GM21515 (cell line): ENCODE data around the gene CDH13.

ENCODE experiments used
- ATAC-seq: cut with Tn5 transposase; IDR thresholded peaks from one replicate; pipeline ENCODE4 v1.9.1; 2021; ENCODE audit not compliant: unreplicated experiment

CDH13 gene

DNA sequence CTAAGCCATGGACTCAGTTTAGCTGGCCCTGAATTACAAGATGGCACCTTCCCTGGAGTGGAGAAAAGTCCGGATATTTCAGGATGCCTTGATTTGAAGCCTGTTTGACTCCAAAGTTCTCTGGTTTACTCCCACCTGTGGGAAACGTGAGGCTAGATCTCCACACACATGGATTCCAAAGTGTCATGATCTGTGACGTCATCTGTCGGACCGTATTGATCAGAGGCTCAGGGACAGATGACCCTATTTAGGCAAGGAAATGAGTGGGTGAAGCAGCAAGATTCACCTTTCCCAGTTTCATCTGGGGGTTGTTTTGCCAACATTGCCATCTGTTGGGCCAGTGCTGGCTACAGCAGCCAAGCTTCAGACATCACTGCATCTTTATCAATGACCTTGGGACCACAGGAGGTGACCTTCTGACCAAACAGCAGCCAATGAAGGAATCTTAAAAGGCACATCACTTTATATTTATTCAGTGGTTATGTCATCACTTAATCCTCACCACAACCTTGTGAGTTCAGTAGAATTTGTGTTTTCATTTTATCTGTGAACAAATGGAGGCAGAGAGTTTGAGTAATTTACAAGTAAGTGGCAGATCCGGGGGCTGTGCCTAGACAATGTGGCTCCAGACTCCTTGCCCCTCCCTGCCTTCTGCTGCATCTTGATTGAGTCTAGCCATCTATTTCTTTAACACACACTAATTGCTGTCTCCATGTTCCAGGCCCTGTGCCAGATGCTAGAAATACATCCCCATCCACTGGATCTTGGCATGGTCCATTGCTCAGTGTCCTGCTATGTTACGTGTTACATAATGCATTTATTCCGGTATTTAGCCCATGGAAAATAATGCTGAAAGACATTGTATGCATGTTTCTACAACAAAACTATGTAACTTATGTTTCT lies 1.5 kb upstream of the CDH13 start:
- ATAC-seq = no peak

DNA sequence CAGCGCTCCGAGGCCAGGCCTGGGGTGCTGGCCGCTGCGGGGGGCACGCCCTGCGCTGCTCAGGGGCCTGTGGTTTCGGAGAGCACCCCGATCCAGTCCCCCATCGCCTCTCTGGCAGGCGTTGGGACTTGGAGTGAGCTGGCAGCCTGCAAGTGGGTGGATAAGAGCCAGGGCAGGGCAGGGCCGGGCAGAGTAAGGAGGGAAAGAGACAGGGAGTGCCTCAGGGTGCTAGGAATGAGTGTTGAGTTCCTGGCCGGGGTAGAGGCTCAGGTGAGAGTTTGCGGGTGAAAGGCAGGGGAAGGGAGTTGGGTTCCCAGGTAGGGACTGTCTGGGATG lies 1.3 kb downstream of the CDH13 start:
- no peak for ATAC-seq

DNA sequence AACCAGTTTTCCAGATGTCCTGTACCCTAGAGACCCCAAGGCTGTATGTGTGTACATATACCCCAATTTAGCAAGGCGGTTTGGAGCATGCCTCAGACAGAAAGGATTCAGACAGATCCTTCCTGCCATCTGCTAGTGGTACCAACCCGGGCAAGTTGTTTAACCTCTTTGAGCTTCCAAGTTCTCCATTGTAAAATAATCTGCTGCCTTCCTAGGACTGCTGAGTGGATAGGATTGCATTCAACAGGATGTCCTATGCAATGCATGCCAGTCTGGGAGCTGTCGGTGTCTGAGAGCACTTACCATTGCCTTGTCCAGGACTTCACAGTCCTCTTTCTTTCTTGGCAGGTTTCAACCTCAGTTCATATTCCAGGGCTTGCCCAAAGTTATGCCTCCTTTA lies 1.9 kb downstream of the CDH13 start:
- ATAC-seq = no peak

DNA sequence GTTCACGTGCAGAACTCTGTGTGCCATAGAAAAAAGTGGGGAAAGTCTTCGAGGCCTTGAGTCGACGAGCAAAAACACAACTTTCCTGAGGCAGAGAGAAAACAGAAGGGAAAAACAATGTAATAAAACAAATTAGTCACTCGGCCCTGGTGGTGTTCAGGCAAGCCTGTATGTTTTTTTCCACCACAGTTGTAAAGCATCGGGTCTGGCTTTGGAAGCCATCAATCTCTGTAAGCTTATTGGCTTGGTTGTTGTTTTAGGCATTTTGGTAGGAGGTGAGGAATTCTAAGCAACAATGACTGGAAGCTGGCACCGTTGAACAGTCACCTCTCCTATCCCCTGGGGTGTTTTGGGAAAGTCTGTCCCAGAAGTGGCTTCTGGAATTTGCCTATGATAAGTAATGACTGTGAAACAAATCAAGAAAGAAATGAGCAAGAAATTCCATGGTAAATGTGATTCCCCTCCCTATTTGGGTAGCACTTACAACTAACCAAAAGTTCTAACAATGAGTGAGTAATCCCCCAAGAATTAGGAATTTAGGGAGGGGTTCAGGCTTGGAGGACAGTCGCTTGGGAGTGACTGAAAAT lies 2.8 kb downstream of the CDH13 start:
- ATAC-seq = no peak

DNA sequence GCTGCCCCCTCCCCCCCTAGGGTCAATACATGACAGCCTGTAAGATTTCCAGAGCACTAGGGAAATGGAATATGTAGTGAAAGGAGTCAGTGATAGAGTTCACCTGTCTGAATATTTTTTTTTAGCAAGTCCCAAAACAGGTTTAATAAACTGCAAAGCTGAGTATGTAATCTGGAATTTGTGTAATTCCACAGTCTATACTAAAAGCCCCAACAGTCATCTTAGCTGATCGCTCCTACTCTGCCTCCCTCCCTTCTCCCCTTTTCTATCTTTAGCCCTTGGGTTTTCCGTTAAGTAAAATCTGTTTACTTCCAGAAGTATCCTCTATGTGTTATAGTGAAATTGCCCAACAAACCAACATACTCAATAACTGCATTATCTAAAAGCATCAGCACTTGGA lies 3.5 kb downstream of the CDH13 start:
- no peak for ATAC-seq

DNA sequence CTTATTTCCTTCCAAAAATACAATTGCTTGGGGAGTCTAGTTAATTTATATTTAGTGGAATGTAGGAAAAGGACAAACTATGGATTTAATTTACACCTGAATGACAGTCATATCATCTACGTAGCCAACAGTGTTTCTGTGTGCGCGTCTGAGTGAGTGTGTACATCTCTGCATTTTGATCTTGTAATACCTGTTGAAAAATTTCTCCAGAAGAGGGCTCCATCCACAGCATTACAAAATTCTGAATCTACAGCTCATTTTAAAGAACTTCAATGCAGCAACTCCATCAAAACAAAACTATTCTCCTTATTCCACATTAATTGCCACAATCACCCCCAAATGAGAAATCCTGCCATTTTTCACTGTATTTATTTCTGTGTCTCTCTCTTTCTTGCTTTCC lies 3.9 kb downstream of the CDH13 start:
- no peak for ATAC-seq

DNA sequence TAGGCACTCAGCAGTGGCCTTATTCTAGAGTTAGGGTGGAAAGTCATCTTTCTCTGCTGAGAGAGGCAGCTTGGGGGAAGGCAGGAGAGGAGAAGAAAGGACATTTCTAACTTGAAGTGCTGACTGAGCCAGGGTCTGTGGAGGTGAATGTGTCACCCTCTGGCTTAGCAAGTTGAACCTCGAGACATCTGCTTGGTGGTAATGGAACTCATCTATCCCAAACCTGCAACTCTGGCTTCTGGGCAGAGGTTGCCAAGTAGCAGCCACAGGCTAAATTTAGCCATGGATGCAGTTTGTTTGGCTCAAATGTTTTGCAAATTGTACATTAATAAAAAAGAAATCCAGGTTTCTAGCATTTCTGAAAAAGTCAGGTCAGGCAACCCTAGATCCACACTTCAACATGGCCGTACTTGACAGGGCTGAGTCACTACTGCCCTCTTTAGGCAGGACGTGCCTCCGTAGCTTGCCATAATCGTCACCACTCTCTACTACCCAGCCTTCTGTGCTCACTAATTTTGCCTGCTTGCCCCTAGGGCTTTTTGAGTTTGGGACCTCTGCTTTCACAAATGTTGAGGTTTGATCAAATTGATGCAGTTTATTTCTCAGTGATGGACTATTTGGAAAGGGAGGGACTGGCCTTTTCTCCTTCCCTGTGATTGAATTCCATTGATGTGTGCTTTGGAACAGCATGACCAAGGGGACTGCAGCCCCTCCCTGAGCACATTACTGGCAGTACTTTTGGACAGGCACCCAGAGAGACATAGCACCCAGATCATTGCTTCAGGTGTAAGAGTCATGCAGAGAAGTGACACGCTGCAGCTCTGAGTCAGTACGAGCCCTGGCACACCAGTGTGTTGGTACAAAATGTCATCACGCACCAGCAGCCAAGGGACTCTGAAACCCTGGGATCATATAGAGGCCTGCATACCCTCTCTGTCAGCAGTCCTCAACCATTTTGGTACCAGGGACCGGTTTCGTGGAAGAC lies 5.2 kb downstream of the CDH13 start:
- no peak for ATAC-seq

DNA sequence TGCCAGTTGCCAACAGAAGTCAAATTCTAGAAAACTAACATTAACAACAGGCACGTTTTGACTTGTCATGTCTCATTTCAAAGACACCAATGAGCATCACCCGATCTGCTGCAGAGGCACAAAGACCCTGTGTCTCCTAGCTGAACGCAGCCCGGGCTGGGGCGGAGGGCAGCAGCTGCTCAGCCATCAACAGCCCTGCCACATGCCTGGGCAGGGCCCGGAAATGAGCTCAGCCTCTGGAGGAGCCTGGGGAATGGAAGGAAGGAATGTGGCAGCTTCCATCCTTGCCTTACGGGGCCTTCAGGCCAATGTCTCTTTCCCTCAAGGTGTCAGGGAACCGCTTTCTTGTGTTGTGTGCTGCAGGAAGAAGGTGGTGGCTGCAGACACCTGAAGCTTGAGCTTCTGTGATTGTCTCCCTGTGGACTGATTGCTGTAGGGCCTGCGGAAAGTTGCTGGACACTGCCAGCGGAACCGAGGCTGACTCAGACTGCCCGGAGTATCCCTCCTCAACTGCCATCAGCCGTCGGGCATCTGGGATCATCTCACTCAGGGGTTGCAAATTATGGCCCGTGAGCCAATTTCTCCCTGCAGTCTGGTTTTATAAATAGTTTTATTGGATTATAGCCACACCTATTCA lies 7.3 kb downstream of the CDH13 start:
- ATAC-seq = no peak

DNA sequence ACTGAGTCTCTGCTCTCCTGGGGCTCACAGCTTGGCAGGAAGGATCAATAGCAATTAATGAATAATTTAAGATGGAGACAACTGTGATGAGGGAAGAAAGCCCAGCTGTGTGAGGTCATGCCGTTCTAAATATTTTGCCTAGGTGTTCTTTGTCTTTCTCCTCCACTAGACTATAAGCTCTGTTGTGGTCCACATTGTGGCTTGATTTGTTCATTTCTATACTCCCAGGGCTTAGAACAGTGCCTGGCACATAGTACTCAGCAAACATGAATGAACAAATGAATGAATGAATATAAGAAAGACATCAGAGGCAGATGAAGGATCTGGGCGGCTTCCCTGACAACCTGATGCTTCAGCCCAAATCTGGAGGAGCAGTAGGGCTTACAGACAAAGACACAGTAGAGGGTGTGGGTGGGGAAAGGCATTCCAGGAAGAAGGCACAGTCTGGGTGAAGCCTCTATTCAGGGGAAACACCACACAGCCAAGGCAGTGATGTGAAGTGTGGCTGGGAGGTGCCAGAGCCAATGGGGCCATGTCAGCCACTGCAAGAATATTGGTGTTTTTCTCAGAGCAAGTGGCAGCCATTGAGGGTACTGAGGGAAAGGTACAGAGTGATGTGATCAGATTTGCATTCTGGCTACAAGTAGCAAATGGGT lies 8.3 kb downstream of the CDH13 start:
- no peak for ATAC-seq

DNA sequence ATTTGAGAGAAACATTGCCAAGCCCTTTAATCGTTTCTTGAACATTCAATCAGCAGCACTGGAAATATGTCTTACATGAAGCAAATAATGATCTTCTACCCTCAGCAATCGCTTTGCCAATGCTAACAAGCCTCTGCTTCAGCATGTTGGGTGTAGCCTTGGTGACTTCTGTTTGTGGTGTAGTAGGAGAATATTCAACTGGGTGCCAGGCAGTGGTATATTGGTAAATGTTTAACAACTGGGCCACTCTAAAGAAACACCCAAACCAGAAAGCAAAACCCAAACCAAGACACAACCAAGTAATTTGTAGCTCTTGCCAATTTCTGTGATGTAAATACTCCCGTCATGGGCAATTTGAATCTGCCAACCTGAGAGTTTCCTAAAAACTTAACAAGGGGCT lies 9.7 kb downstream of the CDH13 start:
- no peak for ATAC-seq

DNA sequence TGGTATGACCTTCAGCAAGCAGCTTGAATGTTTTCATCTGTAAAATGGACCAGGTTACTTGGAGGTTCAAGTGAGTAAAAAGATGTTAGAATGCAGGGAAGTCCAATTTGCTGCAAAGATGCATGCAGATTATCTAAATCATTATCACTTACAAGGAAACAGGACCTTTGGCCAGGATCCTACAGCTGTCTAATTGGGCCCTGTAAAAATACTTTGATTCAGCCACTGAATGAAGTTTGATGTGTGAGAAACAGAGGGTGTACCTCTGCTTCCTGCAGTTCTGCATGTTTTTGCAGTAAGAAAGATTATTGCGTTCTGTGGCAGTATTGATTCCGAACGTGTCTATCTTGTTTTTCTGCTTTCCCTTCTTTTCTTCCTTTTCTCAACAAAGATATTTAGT lies 10.2 kb downstream of the CDH13 start:
- ATAC-seq = no peak

DNA sequence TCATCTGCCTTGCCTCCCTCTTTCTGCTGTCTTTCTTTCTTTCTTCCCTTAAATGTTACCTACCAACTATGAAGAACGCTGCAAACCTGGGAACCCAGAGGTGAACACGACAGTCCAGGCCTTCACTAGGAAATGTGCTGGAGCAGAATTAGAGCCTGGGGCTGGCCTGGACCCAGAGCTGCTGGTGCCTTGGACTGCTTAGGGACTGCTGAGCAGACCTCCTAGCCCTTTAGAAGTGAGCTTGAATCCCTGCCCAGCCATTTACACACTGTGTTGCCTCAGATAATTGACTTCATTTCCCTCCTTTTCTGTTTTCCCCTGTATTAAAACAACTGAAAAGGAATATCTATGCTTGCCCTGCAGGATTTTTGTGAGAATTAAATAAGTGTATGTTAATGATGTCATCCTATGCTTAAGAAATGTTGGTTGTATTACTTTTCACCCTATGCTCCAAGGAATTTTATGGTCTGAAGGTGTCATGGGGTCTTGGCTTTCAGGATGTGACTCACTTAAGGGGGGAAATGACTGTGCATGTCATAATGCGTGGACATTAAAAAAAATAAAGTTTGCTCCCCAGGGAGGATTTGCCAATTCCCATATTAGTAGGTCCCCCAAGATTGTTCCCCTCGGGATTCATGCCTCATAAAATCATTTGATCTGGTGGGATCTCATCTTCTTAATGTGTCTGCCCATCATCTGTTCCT lies 11.5 kb downstream of the CDH13 start:
- no peak for ATAC-seq

DNA sequence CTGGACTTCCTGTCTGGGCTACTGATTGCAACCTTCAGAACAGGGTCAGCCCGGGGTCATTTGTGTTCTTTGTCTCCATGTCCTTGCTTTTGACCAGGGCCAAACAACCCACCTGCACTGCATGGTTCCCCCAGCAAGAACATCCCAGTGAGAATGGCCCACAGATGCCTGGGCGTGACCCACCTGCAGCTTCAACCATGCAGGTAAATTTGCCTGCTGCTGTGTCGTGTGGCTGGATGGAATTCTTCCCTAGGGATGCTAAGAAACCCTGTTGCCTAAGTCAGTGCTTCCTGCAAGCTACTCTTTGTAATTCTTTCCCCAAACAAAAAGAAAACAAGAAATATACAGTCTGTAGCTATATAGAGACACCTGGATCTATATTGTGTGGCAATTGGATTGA lies 12.5 kb downstream of the CDH13 start:
- no peak for ATAC-seq

DNA sequence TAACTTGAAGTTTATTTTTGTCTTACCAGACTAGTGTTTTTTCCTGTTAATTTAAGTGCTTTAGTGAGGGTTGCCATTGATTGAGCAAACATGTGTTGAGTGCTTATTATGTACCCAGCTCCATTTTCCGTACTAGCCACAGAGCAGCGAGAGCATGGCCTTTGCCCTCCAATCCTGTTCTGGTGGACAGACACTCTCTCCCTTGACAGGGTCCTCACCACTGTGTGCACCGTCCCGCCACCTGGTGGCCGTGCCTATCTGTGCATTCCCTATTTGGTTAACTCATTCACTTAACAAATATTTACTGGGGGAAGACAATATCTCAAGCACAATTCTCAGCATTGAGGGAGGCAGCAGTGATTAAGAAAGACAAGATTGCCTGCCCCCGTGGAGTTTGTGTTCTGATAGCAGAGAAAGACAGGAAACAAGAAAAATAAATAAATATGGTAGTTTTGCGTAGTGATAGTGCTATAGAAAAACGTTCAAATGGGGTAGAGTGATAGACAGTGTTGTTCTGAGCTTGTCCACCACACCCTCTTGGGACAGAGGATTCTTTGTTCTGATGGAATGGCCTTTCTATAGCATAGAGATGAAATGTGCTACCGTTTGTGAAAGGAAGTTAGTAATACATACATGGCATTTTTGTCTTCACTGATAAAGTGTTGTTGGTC lies 13.0 kb downstream of the CDH13 start:
- peak; percentile 77 for ATAC-seq

DNA sequence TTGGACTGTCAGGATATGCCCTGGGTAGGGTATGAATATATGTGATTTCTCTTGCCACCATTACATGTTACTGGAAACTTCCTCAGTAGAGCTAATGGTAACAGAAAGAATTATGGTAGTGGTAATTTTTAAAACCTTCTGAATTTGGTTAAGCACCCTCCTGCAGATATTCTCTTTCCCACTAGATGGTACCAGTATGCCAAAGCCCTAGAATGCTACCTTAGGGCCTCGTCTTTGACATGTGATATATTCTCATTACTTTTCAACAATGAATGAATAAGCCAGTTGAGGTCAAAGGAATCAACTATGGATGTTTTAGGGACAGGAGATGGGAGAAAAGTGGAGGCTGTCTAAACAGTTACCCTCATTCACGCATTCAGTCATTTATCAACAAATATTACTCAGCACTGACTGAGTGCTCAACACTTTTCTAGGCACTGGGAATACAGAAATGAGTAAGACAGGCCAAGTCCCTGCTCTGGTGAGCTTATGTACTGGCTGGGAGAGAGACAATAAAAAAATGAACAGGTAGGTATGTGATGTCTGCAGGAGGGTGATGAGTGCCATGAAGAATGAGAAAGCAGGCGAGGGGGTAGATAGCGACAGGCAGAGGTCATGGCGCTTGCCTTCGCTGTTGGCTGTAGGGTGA lies 14.7 kb downstream of the CDH13 start:
- no peak for ATAC-seq

DNA sequence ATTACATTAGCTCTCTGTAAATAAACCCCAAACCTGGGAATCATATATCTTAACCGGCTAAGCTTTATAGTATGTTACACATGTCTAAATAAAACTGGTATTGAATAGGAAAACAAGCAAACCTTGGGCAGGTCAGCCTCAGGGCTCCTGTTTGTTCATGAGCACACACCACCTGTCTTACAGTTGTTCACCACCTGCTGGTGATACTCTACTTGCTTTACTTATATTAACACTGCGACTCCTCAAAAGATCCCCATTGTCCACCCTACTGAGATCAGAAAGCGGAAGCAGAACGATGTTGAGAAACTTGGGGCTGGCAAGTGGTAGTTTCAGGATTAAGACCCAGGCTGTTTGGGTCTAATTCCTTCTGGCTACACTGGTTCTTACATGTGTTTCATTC lies 16.4 kb downstream of the CDH13 start:
- ATAC-seq = no peak

DNA sequence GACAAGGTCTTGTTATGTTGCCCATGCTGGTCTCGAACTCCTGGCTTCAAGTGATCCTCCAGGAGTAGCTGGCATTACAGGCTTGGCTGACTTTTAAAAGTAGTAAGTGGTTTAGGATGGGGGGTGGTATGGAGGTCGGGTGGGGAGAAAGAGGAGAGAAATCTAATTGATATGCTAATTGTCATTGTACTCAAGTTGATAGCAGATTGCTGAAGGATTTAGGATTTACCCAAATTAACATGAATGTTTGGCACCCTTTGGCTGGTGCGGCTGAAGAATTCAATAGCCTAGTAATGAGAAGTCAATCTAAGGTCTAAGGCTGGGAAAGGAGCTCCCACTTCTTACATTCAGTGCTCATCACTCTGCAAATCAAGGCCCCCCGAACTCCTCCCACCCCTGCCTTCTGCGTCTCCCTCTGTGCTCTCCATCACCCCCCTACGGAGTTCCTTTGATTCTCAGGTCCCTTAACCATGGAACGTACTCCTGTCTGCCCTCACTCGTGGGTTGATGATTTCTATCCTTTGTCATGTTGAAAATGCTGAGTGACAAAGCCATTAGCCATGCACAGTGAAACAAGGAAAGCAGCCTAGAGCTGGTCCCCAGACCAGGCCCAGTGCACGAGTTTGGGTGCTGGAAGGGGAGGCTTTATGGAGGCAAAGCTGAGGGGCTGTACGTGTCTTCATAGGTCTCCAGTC lies 17.3 kb downstream of the CDH13 start:
- no peak for ATAC-seq

DNA sequence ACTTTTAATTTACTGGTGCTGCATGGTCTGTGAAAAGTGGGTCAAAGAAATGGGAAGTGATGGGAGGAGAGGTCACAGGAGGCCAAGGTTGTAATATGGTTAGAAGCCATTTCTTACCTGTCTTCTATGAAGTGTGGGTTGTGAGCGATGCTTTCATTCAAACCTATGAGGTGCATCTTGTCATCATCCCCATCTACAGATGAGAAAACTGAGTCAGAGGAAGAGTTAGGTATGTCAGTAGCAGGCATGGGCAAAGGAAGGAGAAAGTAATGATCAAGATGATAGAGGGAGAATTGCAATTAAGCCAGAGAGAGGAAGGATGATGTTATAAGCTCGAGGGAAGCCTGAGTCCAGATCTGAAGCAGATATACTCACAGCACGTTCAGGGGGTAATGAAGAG lies 19.7 kb downstream of the CDH13 start:
- no peak for ATAC-seq
